IMR-90 (cell line): ENCODE results near the gene UBE2V1. TPM values are rescaled to one million over a fixed set of nuclear protein-coding genes. Genes with fewer than 3 reads are reported as not detected.

ENCODE experiments used
- ATAC-seq: fragments of 200-7000 bp; cut with Tn5 transposase; 2 replicates; pipeline ENCODE4 v1.9.1; 2020; ENCODE audit warnings: low read depth, mild to moderate bottlenecking, moderate library complexity
- BruUV-seq: library from RNA; stranded (reverse); fragments of 400-500 nt; replicated peaks from 2 replicates; lab custom pipeline; 2021; lab: Mats Ljungman, UMichigan
- CTCF ChIA-PET: fragments of 300-600 bp; formaldehyde crosslinking; extraction: SDS; loops from one replicate; lab custom pipeline; 2021; ENCODE audit warnings: antibody characterized with exemption; lab: Yijun Ruan, JAX
- POLR2A ChIA-PET: fragments of 300-600 bp; sonication (Branson Sonifier 250); formaldehyde crosslinking; loops from one replicate; lab custom pipeline; 2022; ENCODE audit warnings: antibody characterized with exemption; ENCODE audit not compliant: unreplicated experiment; lab: Charles Lee
- DNase-seq: peaks from one replicate; pipeline ENCODE4 v3.0.0; 2013
- H2AFZ ChIP-seq: replicated peaks from 2 replicates; pipeline ENCODE3; 2013; ENCODE audit warnings: low read length, mild to moderate bottlenecking; ENCODE audit not compliant: poor library complexity
- H2AK5ac ChIP-seq: 2 replicates; pipeline ENCODE4 v1.6.1; 2013; ENCODE audit warnings: low read depth, low read length, inconsistent platforms
- H2AK9ac ChIP-seq: replicated peaks from 2 replicates; pipeline ENCODE3; 2013; ENCODE audit warnings: mild to moderate bottlenecking, low read depth, low read length, moderate library complexity; ENCODE audit not compliant: poor library complexity
- H2BK120ac ChIP-seq: 2 replicates; pipeline ENCODE4 v1.6.1; 2013; ENCODE audit warnings: low read depth, low read length, inconsistent platforms
- H2BK15ac ChIP-seq: 3 replicates; pipeline ENCODE4 v1.6.1; 2013; ENCODE audit warnings: low read depth, low read length, inconsistent platforms
- H2BK20ac ChIP-seq: 2 replicates; pipeline ENCODE4 v1.6.1; 2013; ENCODE audit warnings: low read depth, mild to moderate bottlenecking, inconsistent platforms, low read length, moderate library complexity
- H2BK5ac ChIP-seq: 2 replicates; pipeline ENCODE4 v1.6.1; 2013; ENCODE audit warnings: mild to moderate bottlenecking, low read depth, low read length, inconsistent platforms; ENCODE audit not compliant: poor library complexity, severe bottlenecking
- H3K14ac ChIP-seq: replicated peaks from 2 replicates; pipeline ENCODE4 v1.6.1; 2013; ENCODE audit warnings: low read depth, low read length, inconsistent platforms
- H3K18ac ChIP-seq: 2 replicates; pipeline ENCODE4 v1.6.1; 2013; ENCODE audit warnings: low read depth, low read length, control low read depth
- H3K23ac ChIP-seq: 2 replicates; pipeline ENCODE4 v1.6.1; 2013; ENCODE audit warnings: low read depth, low read length, inconsistent platforms
- H3K27ac ChIP-seq: 2 replicates; pipeline ENCODE4 v1.5.1; 2013; ENCODE audit warnings: mild to moderate bottlenecking, control low read depth, low read length; ENCODE audit not compliant: insufficient read depth
- H3K27me3 ChIP-seq: 2 replicates; pipeline ENCODE4 v1.6.1; 2013; ENCODE audit warnings: low read length; ENCODE audit not compliant: control insufficient read depth, insufficient read depth
- H3K36me3 ChIP-seq: 2 replicates; pipeline ENCODE4 v1.6.1; 2013; ENCODE audit warnings: low read length, mixed read lengths; ENCODE audit not compliant: control insufficient read depth, insufficient read depth
- H3K4ac ChIP-seq: 2 replicates; pipeline ENCODE4 v1.6.1; 2013; ENCODE audit warnings: low read depth, low read length, inconsistent platforms
- H3K4me1 ChIP-seq: 2 replicates; pipeline ENCODE4 v1.6.1; 2013; ENCODE audit warnings: low read length, mixed read lengths; ENCODE audit not compliant: control insufficient read depth, insufficient read depth
- H3K4me2 ChIP-seq: 2 replicates; pipeline ENCODE4 v1.6.1; 2013; ENCODE audit warnings: low read depth, mild to moderate bottlenecking, control low read depth, low read length, moderate library complexity
- H3K4me3 ChIP-seq: 2 replicates; pipeline ENCODE4 v1.5.1; 2013; ENCODE audit warnings: low read depth, mild to moderate bottlenecking, control low read depth, low read length, moderate library complexity; ENCODE audit not compliant: insufficient read depth
- H3K56ac ChIP-seq: 2 replicates; pipeline ENCODE4 v1.6.1; 2013; ENCODE audit warnings: low read length, inconsistent platforms; ENCODE audit not compliant: insufficient read depth; ENCODE audit errors: extremely low read depth
- H3K79me1 ChIP-seq, 2 experiments: 2 replicates each; pipeline ENCODE4 v1.6.1; 2013; ENCODE audit warnings: low read length in 2 of 2, inconsistent platforms in 1 of 2, low read depth in 1 of 2
- H3K9ac ChIP-seq: 2 replicates; pipeline ENCODE4 v1.6.1; 2013; ENCODE audit warnings: low read depth, low read length, control low read depth
- H3K9me1 ChIP-seq: 2 replicates; pipeline ENCODE4 v1.6.1; 2013; ENCODE audit warnings: low read length, inconsistent platforms; ENCODE audit not compliant: insufficient read depth
- H3K9me3 ChIP-seq: 2 replicates; pipeline ENCODE4 v1.6.1; 2013; ENCODE audit warnings: low read length; ENCODE audit not compliant: control insufficient read depth, insufficient read depth
- H4K20me1 ChIP-seq: 2 replicates; pipeline ENCODE4 v1.6.1; 2013; ENCODE audit warnings: low read length, inconsistent platforms; ENCODE audit not compliant: insufficient read depth
- H4K5ac ChIP-seq: 2 replicates; pipeline ENCODE4 v1.6.1; 2013; ENCODE audit warnings: mild to moderate bottlenecking, low read depth, low read length, control low read depth
- H4K8ac ChIP-seq, 2 experiments: 2 replicates each; pipeline ENCODE4 v1.6.1; 2013; ENCODE audit warnings: low read depth in 2 of 2, low read length in 2 of 2, control low read depth in 1 of 2, inconsistent platforms in 1 of 2
- H4K91ac ChIP-seq: 2 replicates; pipeline ENCODE4 v1.6.1; 2013; ENCODE audit warnings: low read depth, low read length, inconsistent platforms; ENCODE audit not compliant: insufficient read depth
- BHLHE40 ChIP-seq: fragments of 150-350 bp; IDR thresholded peaks from 2 replicates; pipeline ENCODE4 v1.6.1; 2016; ENCODE audit warnings: mild to moderate bottlenecking, low read depth, low read length
- CEBPB ChIP-seq: IDR thresholded peaks from 2 replicates; pipeline ENCODE4 v1.6.1; 2012; ENCODE audit warnings: low read depth, low read length, improper control_type of control experiment
- CHD1 ChIP-seq: IDR thresholded peaks from 2 replicates; pipeline ENCODE4 v1.6.1; 2012; ENCODE audit warnings: low read depth, low read length, improper control_type of control experiment
- CTCF ChIP-seq: conservative IDR thresholded peaks from 2 replicates; pipeline ENCODE4 v1.5.1; 2012; ENCODE audit warnings: mild to moderate bottlenecking, low read depth, low read length, improper control_type of control experiment
- FOS ChIP-seq: fragments of 150-350 bp; IDR thresholded peaks from 2 replicates; pipeline ENCODE4 v1.6.1; 2016; ENCODE audit warnings: low read depth, low read length
- MAFK ChIP-seq: IDR thresholded peaks from 2 replicates; pipeline ENCODE4 v1.6.1; 2012; ENCODE audit warnings: low read depth, low read length, improper control_type of control experiment
- MAZ ChIP-seq: IDR thresholded peaks from 2 replicates; pipeline ENCODE4 v1.6.1; 2012; ENCODE audit warnings: low read depth, mild to moderate bottlenecking, low read length, improper control_type of control experiment, moderate library complexity, borderline replicate concordance
- MXI1 ChIP-seq: IDR thresholded peaks from 2 replicates; pipeline ENCODE4 v1.6.1; 2012; ENCODE audit warnings: low read depth, mild to moderate bottlenecking, low read length, moderate library complexity, borderline replicate concordance
- NFE2L2 ChIP-seq: fragments of 150-350 bp; IDR thresholded peaks from 2 replicates; pipeline ENCODE4 v1.6.1; 2016; ENCODE audit warnings: low read depth, mild to moderate bottlenecking, low read length
- POLR2A ChIP-seq: IDR thresholded peaks from 2 replicates; pipeline ENCODE4 v1.6.1; 2012; ENCODE audit warnings: mild to moderate bottlenecking, low read depth, low read length
- RCOR1 ChIP-seq: IDR thresholded peaks from 2 replicates; pipeline ENCODE4 v1.6.1; 2012; ENCODE audit warnings: mild to moderate bottlenecking, low read length, improper control_type of control experiment; ENCODE audit not compliant: insufficient replicate concordance
- RFX5 ChIP-seq: IDR thresholded peaks from 2 replicates; pipeline ENCODE4 v1.8.0; 2012; ENCODE audit warnings: low read depth, mild to moderate bottlenecking, low read length, moderate library complexity
- SMC3 ChIP-seq: fragments of 150-350 bp; IDR thresholded peaks from 2 replicates; pipeline ENCODE4 v1.6.1; 2016; ENCODE audit warnings: low read depth, mild to moderate bottlenecking, antibody characterized with exemption, low read length, moderate library complexity
- WGBS, 2 experiments: methylation state at CpG; one replicate each; pipeline versions ENCODE4 v1.1.5 to v1.1.7; 2013; ENCODE audit warnings: missing lambda C conversion rate in 2 of 2; ENCODE audit not compliant: insufficient read length in 1 of 2; ENCODE audit errors: extremely low coverage in 2 of 2; 5-methylcytosine and 5-hydroxymethylcytosine counted together
- dilution Hi-C: fragments of 300-500 bp; cut with HindIII; formaldehyde crosslinking; loops from one replicate; pipeline ENCODE4 v1.14.3; 2018; ENCODE audit warnings: low sequenced_read_pairs; ENCODE audit not compliant: unreplicated experiment
- in situ Hi-C: fragments of 300-500 bp; cut with MboI; formaldehyde crosslinking; loops from 3 replicates; pipeline ENCODE4 v1.14.3; 2019; ENCODE audit warnings: low sequenced_read_pairs, inconsistent platforms, mixed read lengths
- intact Hi-C: fragments of 100-400 bp; cut with micrococcal nuclease; formaldehyde crosslinking; loops from 2 replicates; pipeline ENCODE4 v1.10.0; 2022
- polyA plus RNA-seq, 3 experiments: library from polyadenylated mRNA; depleted of rRNA; stranded (reverse); fragments of >200 nt; gene quantifications; 2 replicates each; pipeline ENCODE4 v1.2.3, GENCODE V29; 2012; ENCODE audit warnings: low replicate concordance in 1 of 3
- total RNA-seq: library from RNA; depleted of rRNA; stranded (reverse); fragments of >200 nt; gene quantifications from 2 replicates; pipeline ENCODE4 v1.2.3, GENCODE V29; 2012

UBE2V1 gene
- total and polyA plus RNA-seq, 2 of the 4 experiments (the other 2 are of a cell fraction) = 20.1 to 138 TPM

- TF ChIP-seq MAFK = no peak
These were observed 36.7 kb upstream of the UBE2V1 start (continued) for GRCh38 chr20:50149481-50150254.

GRCh38 chr20:50146732-50147662 lies 34.0 kb upstream of the UBE2V1 start:
- Histone ChIP-seq H3K36me3 (peaks cover 45% of the 10 kb centered on the region), H4K5ac (peak overlapping the region; percentile 84), H3K23ac (peak overlapping the region; percentile 92), H2BK5ac (peak overlapping the region; percentile 87), H2AK9ac (peak overlapping the region; percentile 91), H3K9me1 (peaks cover 46% of the 10 kb centered on the region), H3K4ac (peak overlapping the region; percentile 81), H3K27me3 (no peaks in the 10 kb centered on the region), H4K20me1 (peaks cover 69% of the 10 kb centered on the region), H4K8ac (peak overlapping the region; percentile 24 to 85; a peak in 3 of 4 replicates), H2BK20ac (peak overlapping the region; percentile 43), H3K56ac (peak overlapping the region; percentile 1; the same call in 1 of the 2 replicates), H3K4me2 (peak overlapping the region; percentile 21; the same call in 1 of the 2 replicates), H2AFZ (peak overlapping the region; percentile 40), H2BK15ac (peak overlapping the region; percentile 7; the same call in 1 of the 3 replicates), H2AK5ac (peak overlapping the region; percentile 88), H3K4me3 (no peak overlapping the region), H3K79me1 (peaks cover 24 to 81% of the 10 kb centered on the region in 2 experiments), H3K9ac (no peak overlapping the region), H3K14ac (peak overlapping the region; percentile 75), H3K9me3 (no peaks in the 10 kb centered on the region), H3K4me1 (peaks cover 36% of the 10 kb centered on the region), H3K18ac (peak overlapping the region; percentile 48; the same call in 1 of the 2 replicates), H2BK120ac (peak overlapping the region; percentile 60), H4K91ac (peak overlapping the region; percentile 61), H3K27ac (peak overlapping the region; percentile 38)
- no TSS peak for BruUV-seq
- ATAC-seq (0 out of 2 replicates have a peak, but pooled peaks have one; percentile 9), DNase-seq (peak; percentile 43)
- dilution Hi-C loops (no loop called here), intact Hi-C loops (no loop called here), in situ Hi-C loops (no loop called here)
- 68% methylated on average over 5 of the region's 17 CpGs; no CpG with 5 or more reads in 1 of the 2 experiments for WGBS, 2 experiments
- POLR2A ChIA-PET = interaction anchor here (0.6 kb wide), 1 partner anchor 170 kb away, joined by 5 read pairs; no protein-coding TSS in a partner anchor
- CTCF ChIA-PET = no interaction called here
- TF ChIP-seq BHLHE40 (no peak), POLR2A (no peak), CTCF (no peak), CEBPB (no peak), MXI1 (no peak), FOS (no peak), CHD1 (no peak), NFE2L2 (no peak), RCOR1 (no peak), MAFK (no peak), SMC3 (no peak), MAZ (no peak), RFX5 (no peak)
